Measurements from ENCODE around the gene INPP4A. TPM values are rescaled to one million over a fixed set of nuclear protein-coding genes. Genes with fewer than 3 reads are reported as not detected.

Gene INPP4A
- total RNA-seq, 6 donors from 2014 or later = 23.3 to 93.2 (median 36.5) TPM

- no peak overlapping the region for H3K4me3 ChIP-seq
- 69 to 85% methylated on average over 13 of the region's 13 CpGs for WGBS, 2 donors
- DNase-seq (no peak), ATAC-seq (ENCODE audit: low FRiP score in 2 of 2) (no peak)
- peaks cover 0 to 4% (median 0%) of the 10 kb centered on the region in 4 donors for H3K4me1 ChIP-seq
- no peaks in the 10 kb centered on the region for H3K9me3 ChIP-seq
- H3K27me3 ChIP-seq = no peaks in the 10 kb centered on the region
- peaks cover 0 to 74% (median 41%) of the 10 kb centered on the region in 4 donors for H3K36me3 ChIP-seq
- no peak for TF ChIP-seq POLR2AphosphoS5 (IDR thresholded peaks at IDR 0.05)
- TF ChIP-seq EP300 (IDR thresholded peaks at IDR 0.05) = no peak
- TF ChIP-seq POLR2A (IDR thresholded peaks at IDR 0.05) = no peak
- TF ChIP-seq, protein P1, sequence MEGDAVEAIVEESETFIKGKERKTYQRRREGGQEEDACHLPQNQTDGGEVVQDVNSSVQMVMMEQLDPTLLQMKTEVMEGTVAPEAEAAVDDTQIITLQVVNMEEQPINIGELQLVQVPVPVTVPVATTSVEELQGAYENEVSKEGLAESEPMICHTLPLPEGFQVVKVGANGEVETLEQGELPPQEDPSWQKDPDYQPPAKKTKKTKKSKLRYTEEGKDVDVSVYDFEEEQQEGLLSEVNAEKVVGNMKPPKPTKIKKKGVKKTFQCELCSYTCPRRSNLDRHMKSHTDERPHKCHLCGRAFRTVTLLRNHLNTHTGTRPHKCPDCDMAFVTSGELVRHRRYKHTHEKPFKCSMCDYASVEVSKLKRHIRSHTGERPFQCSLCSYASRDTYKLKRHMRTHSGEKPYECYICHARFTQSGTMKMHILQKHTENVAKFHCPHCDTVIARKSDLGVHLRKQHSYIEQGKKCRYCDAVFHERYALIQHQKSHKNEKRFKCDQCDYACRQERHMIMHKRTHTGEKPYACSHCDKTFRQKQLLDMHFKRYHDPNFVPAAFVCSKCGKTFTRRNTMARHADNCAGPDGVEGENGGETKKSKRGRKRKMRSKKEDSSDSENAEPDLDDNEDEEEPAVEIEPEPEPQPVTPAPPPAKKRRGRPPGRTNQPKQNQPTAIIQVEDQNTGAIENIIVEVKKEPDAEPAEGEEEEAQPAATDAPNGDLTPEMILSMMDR (IDR thresholded peaks at IDR 0.05) = no peak
- H3K27ac ChIP-seq = peak overlapping the region in 1 of 4 donors; percentile 50
Measured at GRCh38 chr2:98561902-98562695, 117.4 kb downstream of the INPP4A start.

- no peak for ATAC-seq (ENCODE audit: low FRiP score in 2 of 2)
- Histone ChIP-seq H3K27ac (no peak overlapping the region), H3K36me3 (peaks cover 5 to 74% (median 47%) of the 10 kb centered on the region in 4 donors)
Measured at GRCh38 chr2:98563394-98563793, 118.7 kb downstream of the INPP4A start.

GRCh38 chr2:98564541-98565132 is 120.0 kb downstream of the INPP4A start:
- ATAC-seq (ENCODE audit: low FRiP score in 2 of 2) (no peak), DNase-seq (no peak)
- no peak overlapping the region for H3K27ac ChIP-seq
- peaks cover 5 to 74% (median 53%) of the 10 kb centered on the region in 4 donors for H3K36me3 ChIP-seq
- H3K4me1 ChIP-seq = peaks cover 0 to 4% (median 0%) of the 10 kb centered on the region in 4 donors
- TF ChIP-seq EP300 (IDR thresholded peaks at IDR 0.05) = no peak
- TF ChIP-seq POLR2A (IDR thresholded peaks at IDR 0.05) = no peak
- no peak for TF ChIP-seq POLR2AphosphoS5 (IDR thresholded peaks at IDR 0.05)
- TF ChIP-seq, protein P1 (IDR thresholded peaks at IDR 0.05) = no peak
- H3K9me3 ChIP-seq = no peaks in the 10 kb centered on the region
- 92 to 95% methylated on average over 16 to 17 of the region's 17 CpGs for WGBS, 2 donors
- no peaks in the 10 kb centered on the region for H3K27me3 ChIP-seq
- no peak overlapping the region for H3K4me3 ChIP-seq

More at GRCh38 chr2:98563394-98563793, 118.7 kb downstream of the INPP4A start:
- Histone ChIP-seq H3K4me1 (peaks cover 0 to 4% (median 0%) of the 10 kb centered on the region in 4 donors), H3K9me3 (no peaks in the 10 kb centered on the region), H3K27me3 (no peaks in the 10 kb centered on the region), H3K4me3 (no peak overlapping the region)
- TF ChIP-seq EP300 (IDR thresholded peaks at IDR 0.05) = no peak
- TF ChIP-seq, protein P1 (IDR thresholded peaks at IDR 0.05) = no peak
- 95 to 97% methylated on average over 13 of the region's 13 CpGs for WGBS, 2 donors
- no peak for DNase-seq

DNA sequence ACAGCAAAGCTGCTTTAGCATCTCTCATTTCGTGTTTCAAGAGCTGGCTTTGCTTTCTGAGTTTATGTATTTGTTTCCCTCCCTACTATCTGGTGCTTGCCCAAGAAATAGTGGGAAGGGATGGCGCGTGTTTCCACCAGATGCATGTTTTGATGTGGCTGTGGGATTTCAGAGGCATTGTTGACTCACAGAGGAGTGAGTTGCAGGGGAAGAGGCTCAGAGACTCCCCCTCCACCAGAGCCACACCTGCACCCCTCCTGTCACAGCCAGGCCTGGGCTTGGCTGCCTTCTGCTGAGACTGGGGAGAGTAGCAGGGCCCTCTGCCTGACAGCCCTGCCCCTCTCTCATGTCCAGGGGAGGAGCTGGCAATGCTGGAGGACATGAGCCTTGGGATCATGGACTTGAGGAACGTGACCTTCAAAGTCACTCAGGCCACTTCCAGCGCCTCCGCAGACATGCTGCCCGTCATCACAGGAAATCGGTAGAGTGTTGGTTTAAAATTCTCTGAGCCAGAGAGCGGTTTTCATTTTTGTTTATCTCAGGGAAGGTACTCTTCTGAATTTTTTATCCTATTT is 120.7 kb downstream of the INPP4A start:
- DNase-seq (no peak), ATAC-seq (ENCODE audit: low FRiP score in 2 of 2) (no peak)
- Histone ChIP-seq H3K4me1 (peaks cover 0 to 4% (median 0%) of the 10 kb centered on the region in 4 donors), H3K27ac (no peak overlapping the region), H3K36me3 (peaks cover 9 to 76% (median 59%) of the 10 kb centered on the region in 4 donors), H3K4me3 (no peak overlapping the region), H3K27me3 (no peaks in the 10 kb centered on the region), H3K9me3 (no peaks in the 10 kb centered on the region)
- WGBS, 2 donors = 93 to 94% methylated on average over 9 of the region's 9 CpGs
- TF ChIP-seq POLR2AphosphoS5 (IDR thresholded peaks at IDR 0.05) = no peak
- no peak for TF ChIP-seq POLR2A (IDR thresholded peaks at IDR 0.05)
- TF ChIP-seq EP300 (IDR thresholded peaks at IDR 0.05) = no peak
- TF ChIP-seq, protein P1 (IDR thresholded peaks at IDR 0.05) = no peak

All from upper lobe of left lung (tissue), 6 donors.